Measurements from ENCODE around the gene CACNA2D4. TPM values are rescaled to one million over a fixed set of nuclear protein-coding genes. Genes with fewer than 3 reads are reported as not detected.

CACNA2D4 gene
- total and polyA plus RNA-seq, 2 donors (not counting 3 experiments of a cell fraction or from before 2014, with no cell fraction given): 0.58 to 0.73 TPM

GRCh38 chr12:1857086-1857485, 61.4 kb downstream of the CACNA2D4 start:
- H3K27me3 ChIP-seq (ENCODE audit: control insufficient read depth in 2 of 2, insufficient read depth in 2 of 2, low read length in 2 of 2): no peaks in the 10 kb centered on the region
- FAIRE-seq (no peak), DNase-seq (ENCODE audit: low read depth, low spot score) (no peak)
- H4K20me1 ChIP-seq (replicated peaks; ENCODE audit: control insufficient read depth, extremely low read depth, insufficient read depth, low read length): no peaks in the 10 kb centered on the region
- intact Hi-C loops (cut with micrococcal nuclease): no loop called here
- no peak for TF ChIP-seq FOS (IDR thresholded peaks at IDR 0.05; ENCODE audit: borderline replicate concordance, insufficient read depth, low read length)
- no peak overlapping the region for H3K9ac ChIP-seq (replicated peaks; ENCODE audit: extremely low read depth, insufficient read depth, low read length)
- no peaks in the 10 kb centered on the region for H3K9me3 ChIP-seq (replicated peaks; ENCODE audit: control insufficient read depth, insufficient read depth, low read length)
- no peak overlapping the region for H3K27ac ChIP-seq (ENCODE audit: insufficient read depth, low read depth, low read length)
- H3K4me2 ChIP-seq (ENCODE audit: insufficient read depth, low read length): no peak overlapping the region
- no peaks in the 10 kb centered on the region for H3K4me1 ChIP-seq (ENCODE audit: control insufficient read depth, extremely low read depth, insufficient read depth, low read length)
- ChIA-PET POLR2A (no interaction called here), CTCF (no interaction called here)
- no peaks in the 10 kb centered on the region for H3K9me1 ChIP-seq (replicated peaks; ENCODE audit: control insufficient read depth, extremely low read depth, insufficient read depth, low read length)
- dilution Hi-C loops (cut with MboI; ENCODE audit: extremely low pct_ligation_motif_present, low sequenced_read_pairs): no loop called here
- no peaks in the 10 kb centered on the region for H3K79me2 ChIP-seq (ENCODE audit: control insufficient read depth, insufficient read depth, low read length)
- no peak overlapping the region for H2AFZ ChIP-seq (ENCODE audit: low read depth, low read length)
- no peak overlapping the region for H3K4me3 ChIP-seq (replicated peaks in 1 of 3; ENCODE audit: insufficient read depth in 1 of 3, low read depth in 1 of 3, low read length in 3 of 3)
- BruUV-seq (replicated peaks): no TSS peak
- H3K36me3 ChIP-seq (ENCODE audit: control insufficient read depth in 2 of 2, extremely low read depth in 1 of 2, insufficient read depth in 2 of 2, low read length in 2 of 2): no peaks in the 10 kb centered on the region

- Histone ChIP-seq H3K4me1 (ENCODE audit: control insufficient read depth, extremely low read depth, insufficient read depth, low read length) (no peaks in the 10 kb centered on the region), H3K4me2 (ENCODE audit: insufficient read depth, low read length) (no peak overlapping the region), H2AFZ (ENCODE audit: low read depth, low read length) (no peak overlapping the region), H3K27ac (ENCODE audit: insufficient read depth, low read depth, low read length) (no peak overlapping the region), H3K9me3 (replicated peaks; ENCODE audit: control insufficient read depth, insufficient read depth, low read length) (no peaks in the 10 kb centered on the region), H3K27me3 (ENCODE audit: control insufficient read depth in 2 of 2, insufficient read depth in 2 of 2, low read length in 2 of 2) (no peaks in the 10 kb centered on the region), H3K4me3 (replicated peaks in 1 of 3; ENCODE audit: insufficient read depth in 1 of 3, low read depth in 1 of 3, low read length in 3 of 3) (no peak overlapping the region), H3K9me1 (replicated peaks; ENCODE audit: control insufficient read depth, extremely low read depth, insufficient read depth, low read length) (no peaks in the 10 kb centered on the region), H3K9ac (replicated peaks; ENCODE audit: extremely low read depth, insufficient read depth, low read length) (no peak overlapping the region), H3K79me2 (ENCODE audit: control insufficient read depth, insufficient read depth, low read length) (no peaks in the 10 kb centered on the region), H4K20me1 (replicated peaks; ENCODE audit: control insufficient read depth, extremely low read depth, insufficient read depth, low read length) (no peaks in the 10 kb centered on the region), H3K36me3 (ENCODE audit: control insufficient read depth in 2 of 2, extremely low read depth in 1 of 2, insufficient read depth in 2 of 2, low read length in 2 of 2) (no peaks in the 10 kb centered on the region)
- BruUV-seq (replicated peaks): no TSS peak
- no peak for DNase-seq (ENCODE audit: low read depth, low spot score)
- dilution Hi-C loops (cut with MboI; ENCODE audit: extremely low pct_ligation_motif_present, low sequenced_read_pairs) (no loop called here), intact Hi-C loops (cut with micrococcal nuclease) (no loop called here)
- FAIRE-seq: no peak
- POLR2A ChIA-PET: no interaction called here
- TF ChIP-seq GATA2 (IDR thresholded peaks at IDR 0.05; ENCODE audit: insufficient read depth, insufficient read length, low read depth, low read length) (no peak), EZH2 (IDR thresholded peaks at IDR 0.05; ENCODE audit: borderline replicate concordance, low read depth, low read length, severe bottlenecking) (no peak), CTCF (IDR thresholded peaks at IDR 0.05; ENCODE audit: extremely low read depth in 1 of 2, insufficient read depth in 1 of 2, low read depth in 1 of 2, low read length in 2 of 2) (no peak), FOS (IDR thresholded peaks at IDR 0.05; ENCODE audit: borderline replicate concordance, insufficient read depth, low read length) (no peak)
- CTCF ChIA-PET: interaction anchor here (1.0 kb wide), 1 partner anchor 85 kb away, joined by 3 read pairs; no protein-coding TSS in a partner anchor
Measured at GRCh38 chr12:1855241-1855640, 63.2 kb downstream of the CACNA2D4 start.

Data from endothelial cell of umbilical vein (primary cell).